PFSK-1 (cell line): ENCODE data around the gene DNAJB1.

Source experiments
- POLR2AphosphoS5 ChIP-seq: IDR thresholded peaks from 2 replicates; pipeline ENCODE4 v1.6.1; 2012; ENCODE audit warnings: low read depth, mild to moderate bottlenecking, control low read depth, low read length, moderate library complexity
- SIN3A ChIP-seq: IDR thresholded peaks from 2 replicates; pipeline ENCODE4 v1.6.1; 2012; ENCODE audit warnings: mild to moderate bottlenecking, low read length, moderate library complexity, borderline replicate concordance; ENCODE audit not compliant: insufficient read depth
- TF ChIP-seq, protein P1 (sequence below), 2 experiments: IDR thresholded peaks; 2 replicates each; pipeline versions ENCODE4 v1.6.1 to v1.8.0; 2011 to 2012; ENCODE audit warnings: low read depth in 2 of 2, low read length in 2 of 2, control low read depth in 1 of 2, inconsistent platforms in 1 of 2, mild to moderate bottlenecking in 1 of 2, moderate library complexity in 1 of 2; ENCODE audit not compliant: insufficient read depth in 1 of 2

GRCh38 chr19:14476327-14476672 is 41.9 kb downstream of the DNAJB1 start:
- TF ChIP-seq SIN3A (no peak), POLR2AphosphoS5 (no peak)
- TF ChIP-seq, protein P1, sequence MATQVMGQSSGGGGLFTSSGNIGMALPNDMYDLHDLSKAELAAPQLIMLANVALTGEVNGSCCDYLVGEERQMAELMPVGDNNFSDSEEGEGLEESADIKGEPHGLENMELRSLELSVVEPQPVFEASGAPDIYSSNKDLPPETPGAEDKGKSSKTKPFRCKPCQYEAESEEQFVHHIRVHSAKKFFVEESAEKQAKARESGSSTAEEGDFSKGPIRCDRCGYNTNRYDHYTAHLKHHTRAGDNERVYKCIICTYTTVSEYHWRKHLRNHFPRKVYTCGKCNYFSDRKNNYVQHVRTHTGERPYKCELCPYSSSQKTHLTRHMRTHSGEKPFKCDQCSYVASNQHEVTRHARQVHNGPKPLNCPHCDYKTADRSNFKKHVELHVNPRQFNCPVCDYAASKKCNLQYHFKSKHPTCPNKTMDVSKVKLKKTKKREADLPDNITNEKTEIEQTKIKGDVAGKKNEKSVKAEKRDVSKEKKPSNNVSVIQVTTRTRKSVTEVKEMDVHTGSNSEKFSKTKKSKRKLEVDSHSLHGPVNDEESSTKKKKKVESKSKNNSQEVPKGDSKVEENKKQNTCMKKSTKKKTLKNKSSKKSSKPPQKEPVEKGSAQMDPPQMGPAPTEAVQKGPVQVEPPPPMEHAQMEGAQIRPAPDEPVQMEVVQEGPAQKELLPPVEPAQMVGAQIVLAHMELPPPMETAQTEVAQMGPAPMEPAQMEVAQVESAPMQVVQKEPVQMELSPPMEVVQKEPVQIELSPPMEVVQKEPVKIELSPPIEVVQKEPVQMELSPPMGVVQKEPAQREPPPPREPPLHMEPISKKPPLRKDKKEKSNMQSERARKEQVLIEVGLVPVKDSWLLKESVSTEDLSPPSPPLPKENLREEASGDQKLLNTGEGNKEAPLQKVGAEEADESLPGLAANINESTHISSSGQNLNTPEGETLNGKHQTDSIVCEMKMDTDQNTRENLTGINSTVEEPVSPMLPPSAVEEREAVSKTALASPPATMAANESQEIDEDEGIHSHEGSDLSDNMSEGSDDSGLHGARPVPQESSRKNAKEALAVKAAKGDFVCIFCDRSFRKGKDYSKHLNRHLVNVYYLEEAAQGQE (IDR thresholded peaks at IDR 0.05; ENCODE audit: insufficient read depth in 1 of 2, low read depth in 2 of 2, low read length in 2 of 2), result no peak
